BLaER1 treated with 17β-estradiol and CSF1 and Interleukin-3, amounts not matched to agents 10 nM and 100 nM (cell line): Measurements from ENCODE around the gene ELOF1.
A peak's percentile ranks its signal among the peaks of the same experiment; 100 is the strongest.
"Not testable (repeated sequence)": the region's sequence is repeated elsewhere in the genome, so short reads cannot be mapped to it uniquely, and the experiment has no call there.

Source experiments
- H3K27ac ChIP-seq, 11 experiments: shearing (Covaris generic); formaldehyde crosslinking; 2 replicates each; pipeline ENCODE4 v1.8.1; 2022
- H3K27me3 ChIP-seq, 11 experiments: shearing (Covaris generic); formaldehyde crosslinking; 2 replicates each; pipeline ENCODE4 v1.8.1; 2022
- H3K36me3 ChIP-seq, 11 experiments: shearing (Covaris generic); formaldehyde crosslinking; 2 replicates each; pipeline ENCODE4 v1.8.1; 2022
- H3K4me1 ChIP-seq, 10 experiments: shearing (Covaris generic); formaldehyde crosslinking; 2 replicates each; pipeline ENCODE4 v1.8.1; 2022
- H3K4me2 ChIP-seq, 11 experiments: shearing (Covaris generic); formaldehyde crosslinking; 2 replicates each; pipeline ENCODE4 v1.8.1; 2022
- H3K4me3 ChIP-seq, 10 experiments: shearing (Covaris generic); formaldehyde crosslinking; 2 replicates each; pipeline ENCODE4 v1.8.1; 2022
- H3K9ac ChIP-seq, 11 experiments: shearing (Covaris generic); formaldehyde crosslinking; 2 replicates each; pipeline ENCODE4 v1.8.1; 2022
- H3K9me3 ChIP-seq, 11 experiments: shearing (Covaris generic); formaldehyde crosslinking; replicated peaks in 1 of 11; 2 replicates each; pipeline ENCODE4 v1.8.1; 2022
- H4K20me1 ChIP-seq, 11 experiments: shearing (Covaris generic); formaldehyde crosslinking; 2 replicates each; pipeline ENCODE4 v1.8.1; 2022
- Cebpa-rat ChIP-seq, 11 experiments: shearing (Covaris generic); IDR thresholded peaks; 2 replicates each; pipeline ENCODE4 v1.8.1; 2022

The ELOF1 gene

GRCh38 chr19:11558881-11559828 is at the start of gene ELOF1:
ELOF1 (minus strand) TSS chr19:11559230; CDS start chr19:11554347, 4,883 bp downstream.
- no peak for TF ChIP-seq Cebpa-rat (IDR thresholded peaks at IDR 0.05)
- H3K4me3 ChIP-seq: peak within 1 kb of the TSS; percentile 70 to 96 (median 83)
- peaks cover 6 to 27% (median 16%) of the 10 kb centered on the region in 11 experiments; a peak in 17 of 22 replicates for H3K36me3 ChIP-seq
- peak within 1 kb of the TSS in 10 of 11 experiments; percentile 44 to 78 (median 67); a peak in 21 of 22 replicates for H3K27ac ChIP-seq
- peak within 1 kb of the TSS; percentile 71 to 87 (median 79) for H3K9ac ChIP-seq
- H4K20me1 ChIP-seq: peaks cover 38 to 47% (median 45%) of the 10 kb centered on the region in 11 experiments; a peak in 21 of 22 replicates
- H3K27me3 ChIP-seq: no peaks in the 10 kb centered on the region
- no peaks in the 10 kb centered on the region for H3K9me3 ChIP-seq
- H3K4me1 ChIP-seq: peaks cover 49 to 78% (median 65%) of the 10 kb centered on the region in 10 experiments
- peak within 1 kb of the TSS; percentile 86 to 99 (median 96) for H3K4me2 ChIP-seq

DNA sequence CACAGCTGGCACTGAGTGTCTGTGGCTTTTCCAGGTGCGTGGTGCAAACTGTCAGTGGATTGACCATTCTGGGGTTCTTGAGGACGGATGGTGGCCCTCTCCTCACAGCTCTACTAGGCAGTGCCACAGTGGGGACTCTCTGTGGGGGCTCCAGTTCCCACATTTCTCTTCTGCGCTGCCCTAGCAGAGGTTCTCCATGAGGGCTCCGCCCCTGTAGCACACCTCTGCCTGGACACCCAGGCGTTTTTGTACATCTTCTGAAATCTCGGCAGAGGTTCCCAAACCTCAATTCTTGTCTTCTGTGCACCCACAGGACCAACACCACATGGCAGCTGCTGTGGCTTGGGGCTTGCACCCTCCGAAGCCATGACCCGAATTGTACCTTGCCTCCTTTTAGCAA is 47.5 kb upstream of the ELOF1 start:
- no peak overlapping the region for H3K27ac ChIP-seq
- H3K9me3 ChIP-seq: peaks cover 88 to 99% (median 98%) of the 10 kb centered on the region in 11 experiments
- H3K9ac ChIP-seq: no peak overlapping the region
- H4K20me1 ChIP-seq: peaks cover 0 to 47% (median under 1%) of the 10 kb centered on the region in 11 experiments; a peak in 8 of 22 replicates
- no peaks in the 10 kb centered on the region for H3K4me1 ChIP-seq
- no peak overlapping the region for H3K4me2 ChIP-seq
- H3K36me3 ChIP-seq: peaks cover 83 to 99% (median 97%) of the 10 kb centered on the region in 11 experiments
- no peaks in the 10 kb centered on the region for H3K27me3 ChIP-seq
- H3K4me3 ChIP-seq: peak overlapping the region in 7 of 10 experiments; percentile 17 to 53 (median 33); a peak in 10 of 20 replicates
- TF ChIP-seq Cebpa-rat (IDR thresholded peaks at IDR 0.05): no peak

- not testable (repeated sequence) for H3K9ac ChIP-seq, H3K27me3 ChIP-seq, H3K27ac ChIP-seq
- Histone ChIP-seq H3K9me3 (peaks cover 26 to 59% (median 56%) of the 10 kb centered on the region in 11 experiments), H3K4me1 (peaks cover 20 to 34% (median 28%) of the 10 kb centered on the region in 10 experiments), H3K4me2 (peak overlapping the region in 10 of 11 experiments; percentile 67 to 96 (median 82); a peak in 13 of 22 replicates), H3K36me3 (peaks cover 28 to 64% (median 61%) of the 10 kb centered on the region in 11 experiments), H3K4me3 (peak overlapping the region in 2 of 10 experiments; percentile 26 to 94; a peak in 1 of 20 replicates), H4K20me1 (peaks cover 0 to 63% (median 23%) of the 10 kb centered on the region in 11 experiments; a peak in 14 of 22 replicates)
Measured at GRCh38 chr19:11599704-11600103, 40.7 kb upstream of the ELOF1 start.

DNA sequence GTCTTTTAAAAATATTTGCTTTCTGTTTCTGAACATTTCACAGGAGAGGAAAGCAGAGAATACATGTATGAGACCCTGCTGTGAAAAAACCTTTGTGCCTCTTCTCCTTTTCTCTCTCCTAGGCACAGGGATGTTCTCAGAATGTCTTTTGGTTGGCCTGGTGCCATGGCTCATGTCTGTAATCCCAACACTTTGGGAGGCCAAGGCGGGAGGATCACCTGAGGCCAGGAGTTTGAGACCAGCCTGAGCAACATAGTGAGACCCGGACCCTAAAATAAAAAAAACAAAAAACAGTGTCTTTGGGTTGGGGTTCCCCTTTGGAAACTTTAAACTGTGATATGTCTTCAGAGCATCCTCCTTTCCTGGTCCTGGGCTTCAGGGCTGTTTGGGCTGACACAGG is 39.7 kb upstream of the ELOF1 start:
- H3K4me1 ChIP-seq: peaks cover 20 to 38% (median 34%) of the 10 kb centered on the region in 10 experiments
- H3K36me3 ChIP-seq: peaks cover 19 to 55% (median 51%) of the 10 kb centered on the region in 11 experiments
- H3K4me3 ChIP-seq: peak overlapping the region in 8 of 10 experiments; percentile 84 to 99 (median 90); a peak in 14 of 20 replicates
- peaks cover 0 to 61% (median 23%) of the 10 kb centered on the region in 11 experiments; a peak in 14 of 22 replicates for H4K20me1 ChIP-seq
- H3K27ac ChIP-seq: peak overlapping the region in 1 of 11 experiments; percentile 99; a peak in 1 of 22 replicates
- no peaks in the 10 kb centered on the region for H3K27me3 ChIP-seq
- peak overlapping the region in 9 of 11 experiments; percentile 95 to 99 (median 97); a peak in 14 of 22 replicates for H3K9ac ChIP-seq
- H3K4me2 ChIP-seq: peak overlapping the region; percentile 67 to 96 (median 80)
- H3K9me3 ChIP-seq: peaks cover 16 to 50% (median 46%) of the 10 kb centered on the region in 11 experiments
- TF ChIP-seq Cebpa-rat (IDR thresholded peaks at IDR 0.05): no peak

DNA sequence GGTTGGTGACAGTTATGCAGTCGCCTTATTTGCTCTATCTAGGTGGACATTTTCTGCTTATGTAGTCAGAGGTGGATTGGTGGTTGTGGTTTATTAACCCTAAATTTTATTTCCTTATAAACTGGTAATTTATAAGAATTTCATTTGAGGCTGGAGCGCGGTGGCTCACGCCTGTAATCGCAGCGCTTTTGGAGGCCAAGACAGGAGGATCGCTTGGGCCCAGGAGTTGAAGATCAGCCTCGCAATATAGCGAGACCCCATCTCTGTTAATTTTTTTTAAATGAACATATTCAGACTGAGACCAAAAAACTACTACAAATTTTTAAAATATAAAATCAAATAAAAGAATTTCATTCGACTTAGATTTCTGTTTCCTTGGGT is 39.1 kb upstream of the ELOF1 start:
- no peaks in the 10 kb centered on the region for H3K27me3 ChIP-seq
- H3K27ac ChIP-seq: peak overlapping the region; percentile 95 to 100 (median 97)
- TF ChIP-seq Cebpa-rat (IDR thresholded peaks at IDR 0.05): no peak
- H3K36me3 ChIP-seq: peaks cover 12 to 48% (median 45%) of the 10 kb centered on the region in 11 experiments
- H3K4me1 ChIP-seq: peaks cover 24 to 44% (median 40%) of the 10 kb centered on the region in 10 experiments
- H3K9ac ChIP-seq: peak overlapping the region; percentile 95 to 99 (median 97)
- peaks cover 9 to 43% (median 40%) of the 10 kb centered on the region in 11 experiments; a peak in 21 of 22 replicates for H3K9me3 ChIP-seq
- peak overlapping the region; percentile 84 to 99 (median 92) for H3K4me3 ChIP-seq
- H3K4me2 ChIP-seq: peak overlapping the region; percentile 67 to 96 (median 80)
- peaks cover 0 to 55% (median 23%) of the 10 kb centered on the region in 11 experiments; a peak in 14 of 22 replicates for H4K20me1 ChIP-seq

GRCh38 chr19:11597202-11598102 is 38.4 kb upstream of the ELOF1 start, which contains the start of gene ZNF627:
ZNF627 (plus strand) TSS chr19:11597483; CDS start chr19:11597628, 145 bp downstream.
- Histone ChIP-seq H3K9ac (peak within 1 kb of the TSS; percentile 95 to 99 (median 97)), H3K27me3 (no peaks in the 10 kb centered on the region), H3K4me2 (peak within 1 kb of the TSS; percentile 76 to 96 (median 84)), H3K4me3 (peak within 1 kb of the TSS; percentile 84 to 99 (median 92)), H4K20me1 (peaks cover 0 to 48% (median 23%) of the 10 kb centered on the region in 11 experiments; a peak in 14 of 22 replicates), H3K36me3 (peaks cover 6 to 42% (median 38%) of the 10 kb centered on the region in 11 experiments; a peak in 21 of 22 replicates), H3K9me3 (peaks cover 3 to 37% (median 33%) of the 10 kb centered on the region in 11 experiments; a peak in 20 of 22 replicates), H3K27ac (peak within 1 kb of the TSS; percentile 95 to 100 (median 97)), H3K4me1 (peaks cover 30 to 51% (median 46%) of the 10 kb centered on the region in 10 experiments)
- no peak for TF ChIP-seq Cebpa-rat (IDR thresholded peaks at IDR 0.05)

DNA sequence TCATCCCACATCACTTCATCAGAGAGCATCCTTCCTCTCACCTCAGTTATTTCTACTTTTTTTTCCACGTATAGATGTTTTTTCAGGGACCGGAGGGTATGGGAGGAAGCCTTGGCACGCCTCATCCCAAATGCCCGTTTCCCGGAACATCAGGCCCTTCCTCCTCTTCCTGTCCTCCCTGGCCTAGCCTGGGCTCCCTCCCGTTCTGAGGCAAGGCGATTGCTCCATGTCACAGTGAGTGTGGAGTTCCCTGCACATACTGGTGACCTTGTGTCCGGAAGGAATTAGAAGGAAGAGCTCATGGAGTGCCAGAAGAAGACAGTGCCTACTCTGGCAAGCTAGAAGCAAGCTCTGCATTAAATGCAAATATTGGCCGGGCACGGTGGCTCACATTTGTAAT is 37.1 kb upstream of the ELOF1 start:
- H4K20me1 ChIP-seq: peaks cover 0 to 38% (median 20%) of the 10 kb centered on the region in 11 experiments; a peak in 13 of 22 replicates
- peaks cover 0 to 24% (median 20%) of the 10 kb centered on the region in 11 experiments; a peak in 16 of 22 replicates for H3K9me3 ChIP-seq
- peak overlapping the region in 6 of 11 experiments; percentile 96 to 99 (median 98); a peak in 8 of 22 replicates for H3K9ac ChIP-seq
- peaks cover 30 to 57% (median 48%) of the 10 kb centered on the region in 10 experiments for H3K4me1 ChIP-seq
- TF ChIP-seq Cebpa-rat (IDR thresholded peaks at IDR 0.05): no peak
- peak overlapping the region in 1 of 10 experiments; percentile 88; a peak in 4 of 20 replicates for H3K4me3 ChIP-seq
- H3K27ac ChIP-seq: peak overlapping the region in 9 of 11 experiments; percentile 95 to 100 (median 97); a peak in 10 of 22 replicates
- peak overlapping the region; percentile 62 to 93 (median 75); a peak in 18 of 22 replicates for H3K4me2 ChIP-seq
- peaks cover 0 to 29% (median 26%) of the 10 kb centered on the region in 11 experiments; a peak in 20 of 22 replicates for H3K36me3 ChIP-seq
- no peaks in the 10 kb centered on the region for H3K27me3 ChIP-seq
